ENCODE measurements around the gene NAALADL1.

NAALADL1 gene

GRCh38 chr11:65021003-65021402 is 37.4 kb downstream of the NAALADL1 start:
- Histone ChIP-seq H3K18ac (ENCODE audit: low read length) (no peak overlapping the region), H3K9ac (ENCODE audit: low read length) (no peak overlapping the region), H2AFZ (ENCODE audit: insufficient read depth, low read length, poor library complexity) (no peak overlapping the region), H2BK12ac (ENCODE audit: low read length) (no peak overlapping the region), H3K23ac (ENCODE audit: low read length) (no peak overlapping the region), H3K27ac (ENCODE audit: low read depth, low read length) (no peak overlapping the region), H2BK120ac (ENCODE audit: insufficient read depth, low read length, poor library complexity) (no peak overlapping the region), H3K14ac (ENCODE audit: low read length) (no peak overlapping the region), H2AK5ac (ENCODE audit: low read length) (no peak overlapping the region), H4K8ac (ENCODE audit: low read depth, low read length) (no peak overlapping the region), H3K4ac (ENCODE audit: low read depth, low read length) (no peak overlapping the region), H3K27me3 (ENCODE audit: insufficient read depth, low read length) (no peaks in the 10 kb centered on the region), H3K9me3 (ENCODE audit: insufficient read depth, low read depth, low read length) (peaks cover 2% of the 10 kb centered on the region), H4K91ac (ENCODE audit: low read depth, low read length) (no peak overlapping the region), H3K79me1 (ENCODE audit: low read length) (no peaks in the 10 kb centered on the region), H3K36me3 (ENCODE audit: control insufficient read depth in 1 of 2, insufficient read depth in 2 of 2, low read length in 2 of 2) (peaks cover 20 to 28% of the 10 kb centered on the region in 2 experiments), H3K4me1 (ENCODE audit: control insufficient read depth in 1 of 2, insufficient read depth in 2 of 2, low read length in 2 of 2) (no peaks in the 10 kb centered on the region), H2BK5ac (ENCODE audit: low read depth, low read length, poor library complexity) (no peak overlapping the region), H3K4me2 (ENCODE audit: low read length) (no peak overlapping the region), H4K12ac (ENCODE audit: low read depth, low read length) (no peak overlapping the region), H3K4me3 (ENCODE audit: low read depth, low read length) (no peak overlapping the region), H3K79me2 (ENCODE audit: control insufficient read depth, insufficient read depth, low read length, poor library complexity) (no peaks in the 10 kb centered on the region)
- WGBS (ENCODE audit: extremely low coverage, insufficient coverage, insufficient read length): no CpG with 5 or more reads among the region's 3 CpGs
- no peak for DNase-seq

GRCh38 chr11:65019824-65020223 is 38.5 kb downstream of the NAALADL1 start:
- Histone ChIP-seq H4K12ac (ENCODE audit: low read depth, low read length) (no peak overlapping the region), H3K4me1 (ENCODE audit: control insufficient read depth in 1 of 2, insufficient read depth in 2 of 2, low read length in 2 of 2) (peaks cover under 1% of the 10 kb centered on the region in 2 experiments), H3K79me1 (ENCODE audit: low read length) (no peaks in the 10 kb centered on the region), H3K36me3 (ENCODE audit: control insufficient read depth in 1 of 2, insufficient read depth in 2 of 2, low read length in 2 of 2) (peaks cover 20 to 28% of the 10 kb centered on the region in 2 experiments), H2AK5ac (ENCODE audit: low read length) (no peak overlapping the region), H3K4me2 (ENCODE audit: low read length) (no peak overlapping the region), H2BK5ac (ENCODE audit: low read depth, low read length, poor library complexity) (no peak overlapping the region), H3K9me3 (ENCODE audit: insufficient read depth, low read depth, low read length) (peaks cover 2% of the 10 kb centered on the region), H3K4ac (ENCODE audit: low read depth, low read length) (no peak overlapping the region), H3K79me2 (ENCODE audit: control insufficient read depth, insufficient read depth, low read length, poor library complexity) (no peaks in the 10 kb centered on the region), H4K91ac (ENCODE audit: low read depth, low read length) (no peak overlapping the region), H2AFZ (ENCODE audit: insufficient read depth, low read length, poor library complexity) (no peak overlapping the region), H3K4me3 (ENCODE audit: low read depth, low read length) (no peak overlapping the region), H3K27ac (ENCODE audit: low read depth, low read length) (no peak overlapping the region), H3K9ac (ENCODE audit: low read length) (no peak overlapping the region), H4K8ac (ENCODE audit: low read depth, low read length) (no peak overlapping the region), H2BK120ac (ENCODE audit: insufficient read depth, low read length, poor library complexity) (no peak overlapping the region), H3K18ac (ENCODE audit: low read length) (no peak overlapping the region), H3K27me3 (ENCODE audit: insufficient read depth, low read length) (no peaks in the 10 kb centered on the region), H2BK12ac (ENCODE audit: low read length) (no peak overlapping the region), H3K23ac (ENCODE audit: low read length) (no peak overlapping the region), H3K14ac (ENCODE audit: low read length) (no peak overlapping the region)
- WGBS (ENCODE audit: extremely low coverage, insufficient coverage, insufficient read length): no CpG with 5 or more reads among the region's 7 CpGs
- no peak for DNase-seq

- WGBS (ENCODE audit: extremely low coverage, insufficient coverage, insufficient read length): no CpG with 5 or more reads among the region's 6 CpGs
- Histone ChIP-seq H2BK12ac (ENCODE audit: low read length) (no peak overlapping the region), H3K4me3 (ENCODE audit: low read depth, low read length) (no peak overlapping the region), H4K8ac (ENCODE audit: low read depth, low read length) (no peak overlapping the region), H2BK5ac (ENCODE audit: low read depth, low read length, poor library complexity) (no peak overlapping the region), H3K4me1 (ENCODE audit: control insufficient read depth in 1 of 2, insufficient read depth in 2 of 2, low read length in 2 of 2) (peaks cover 4 to 6% of the 10 kb centered on the region in 2 experiments), H3K79me1 (ENCODE audit: low read length) (peaks cover 8% of the 10 kb centered on the region), H3K4me2 (ENCODE audit: low read length) (no peak overlapping the region), H3K14ac (ENCODE audit: low read length) (no peak overlapping the region), H3K18ac (ENCODE audit: low read length) (no peak overlapping the region), H3K4ac (ENCODE audit: low read depth, low read length) (no peak overlapping the region), H3K79me2 (ENCODE audit: control insufficient read depth, insufficient read depth, low read length, poor library complexity) (peaks cover 9% of the 10 kb centered on the region), H3K27ac (ENCODE audit: low read depth, low read length) (no peak overlapping the region), H2BK120ac (ENCODE audit: insufficient read depth, low read length, poor library complexity) (no peak overlapping the region), H3K9ac (ENCODE audit: low read length) (no peak overlapping the region), H3K23ac (ENCODE audit: low read length) (no peak overlapping the region), H4K91ac (ENCODE audit: low read depth, low read length) (no peak overlapping the region), H2AK5ac (ENCODE audit: low read length) (no peak overlapping the region), H2AFZ (ENCODE audit: insufficient read depth, low read length, poor library complexity) (no peak overlapping the region), H3K27me3 (ENCODE audit: insufficient read depth, low read length) (no peaks in the 10 kb centered on the region), H3K9me3 (ENCODE audit: insufficient read depth, low read depth, low read length) (no peaks in the 10 kb centered on the region), H3K36me3 (ENCODE audit: control insufficient read depth in 1 of 2, insufficient read depth in 2 of 2, low read length in 2 of 2) (peaks cover 20 to 28% of the 10 kb centered on the region in 2 experiments), H4K12ac (ENCODE audit: low read depth, low read length) (no peak overlapping the region)
- no peak for DNase-seq
Measured at GRCh38 chr11:65017937-65018336, 40.4 kb downstream of the NAALADL1 start.

- H3K79me1 ChIP-seq (ENCODE audit: low read length): peaks cover 8% of the 10 kb centered on the region
- no peak overlapping the region for H3K4ac ChIP-seq (ENCODE audit: low read depth, low read length)
- H3K27ac ChIP-seq (ENCODE audit: low read depth, low read length): no peak overlapping the region
- H2AFZ ChIP-seq (ENCODE audit: insufficient read depth, low read length, poor library complexity): no peak overlapping the region
- H4K91ac ChIP-seq (ENCODE audit: low read depth, low read length): no peak overlapping the region
- no peaks in the 10 kb centered on the region for H3K9me3 ChIP-seq (ENCODE audit: insufficient read depth, low read depth, low read length)
- H3K79me2 ChIP-seq (ENCODE audit: control insufficient read depth, insufficient read depth, low read length, poor library complexity): peaks cover 9% of the 10 kb centered on the region
- no peak overlapping the region for H3K23ac ChIP-seq (ENCODE audit: low read length)
- no peak overlapping the region for H2BK120ac ChIP-seq (ENCODE audit: insufficient read depth, low read length, poor library complexity)
- no peak overlapping the region for H2BK12ac ChIP-seq (ENCODE audit: low read length)
- H3K4me3 ChIP-seq (ENCODE audit: low read depth, low read length): no peak overlapping the region
- no peak overlapping the region for H2AK5ac ChIP-seq (ENCODE audit: low read length)
- peaks cover 4 to 6% of the 10 kb centered on the region in 2 experiments for H3K4me1 ChIP-seq (ENCODE audit: control insufficient read depth in 1 of 2, insufficient read depth in 2 of 2, low read length in 2 of 2)
- no peak overlapping the region for H4K12ac ChIP-seq (ENCODE audit: low read depth, low read length)
- peaks cover 16 to 24% of the 10 kb centered on the region in 2 experiments for H3K36me3 ChIP-seq (ENCODE audit: control insufficient read depth in 1 of 2, insufficient read depth in 2 of 2, low read length in 2 of 2)
- H2BK5ac ChIP-seq (ENCODE audit: low read depth, low read length, poor library complexity): no peak overlapping the region
- no peak overlapping the region for H3K9ac ChIP-seq (ENCODE audit: low read length)
- no CpG with 5 or more reads among the region's 4 CpGs for WGBS (ENCODE audit: extremely low coverage, insufficient coverage, insufficient read length)
- no peak overlapping the region for H4K8ac ChIP-seq (ENCODE audit: low read depth, low read length)
- H3K27me3 ChIP-seq (ENCODE audit: insufficient read depth, low read length): no peaks in the 10 kb centered on the region
- no peak for DNase-seq
- H3K4me2 ChIP-seq (ENCODE audit: low read length): no peak overlapping the region
- H3K14ac ChIP-seq (ENCODE audit: low read length): no peak overlapping the region
- H3K18ac ChIP-seq (ENCODE audit: low read length): no peak overlapping the region
Measured at GRCh38 chr11:65016705-65017104, 41.6 kb downstream of the NAALADL1 start.

Data from trophoblast cell (in vitro differentiated cells and primary cell).